Spinal cord (tissue), 10 donors: Measurements from ENCODE around the gene TSPAN12. TPM values are rescaled to one million over a fixed set of nuclear protein-coding genes. Genes with fewer than 3 reads are reported as not detected.

Experiments
- DNase-seq, 6 donors: peaks; one replicate each; pipeline versions ENCODE4 v3.0.0 to v3.0.0-alpha.2; 2013 to 2015; ENCODE audit warnings: low spot score in 6 of 6, low read depth in 4 of 6
- H3K27ac ChIP-seq: one replicate; pipeline ENCODE4 v1.5.1; 2013; ENCODE audit warnings: low read depth, low read length, control low read depth
- H3K27me3 ChIP-seq: one replicate; pipeline ENCODE4 v1.6.1; 2013; ENCODE audit warnings: low read length; ENCODE audit not compliant: control insufficient read depth, insufficient read depth
- H3K36me3 ChIP-seq: one replicate; pipeline ENCODE4 v1.6.1; 2013; ENCODE audit warnings: low read length; ENCODE audit not compliant: control insufficient read depth, insufficient read depth
- H3K4me1 ChIP-seq: one replicate; pipeline ENCODE4 v1.6.1; 2013; ENCODE audit warnings: low read length; ENCODE audit not compliant: control insufficient read depth, insufficient read depth
- H3K4me3 ChIP-seq: one replicate; pipeline ENCODE4 v1.5.1; 2013; ENCODE audit warnings: low read depth, low read length, control low read depth
- H3K9me3 ChIP-seq: one replicate; pipeline ENCODE4 v1.6.1; 2013; ENCODE audit warnings: low read length; ENCODE audit not compliant: control insufficient read depth, insufficient read depth
- WGBS: methylation state at CpG from one replicate; pipeline ENCODE4 v1.1.5; 2013; ENCODE audit warnings: missing lambda C conversion rate; ENCODE audit not compliant: insufficient coverage; 5-methylcytosine and 5-hydroxymethylcytosine counted together
- polyA plus RNA-seq, 2 donors: library from polyadenylated mRNA; unstranded; fragments of 120-200 nt; gene quantifications; one replicate each; pipeline ENCODE4 v1.2.1, GENCODE V29; 2013; ENCODE audit not compliant: insufficient read length in 2 of 2
- total RNA-seq, 2 donors: library from RNA; depleted of rRNA in 1 of 2; stranded (reverse); fragments of 120-200 nt in 1 of 2; fragments of >200 nt in 1 of 2; gene quantifications; one replicate each; pipeline versions ENCODE4 v1.2.3 to v1.2.4, GENCODE V29; 2013 to 2014
- donor health status: healthy.

Gene TSPAN12
- total and polyA plus RNA-seq, 4 donors, result 16.8 to 25.5 (median 20.5) TPM

- H3K4me1 ChIP-seq, result peaks cover 4% of the 10 kb centered on the region
- DNase-seq, result no peak
- no peaks in the 10 kb centered on the region for H3K9me3 ChIP-seq
- no peak overlapping the region for H3K27ac ChIP-seq
- no peaks in the 10 kb centered on the region for H3K36me3 ChIP-seq
- no peaks in the 10 kb centered on the region for H3K27me3 ChIP-seq
- H3K4me3 ChIP-seq, result no peak overlapping the region
These were observed 5.2 kb downstream of the TSPAN12 start for GRCh38 chr7:120852700-120853099.

- Histone ChIP-seq H3K36me3 (no peaks in the 10 kb centered on the region), H3K27ac (no peak overlapping the region), H3K4me1 (no peaks in the 10 kb centered on the region), H3K27me3 (no peaks in the 10 kb centered on the region), H3K4me3 (no peak overlapping the region), H3K9me3 (no peaks in the 10 kb centered on the region)
- 94% methylated on average over 2 of the region's 2 CpGs for WGBS
- no peak for DNase-seq
These were observed 14.8 kb downstream of the TSPAN12 start for GRCh38 chr7:120843109-120843508.

- DNase-seq, result peak in 1 of 6 donors; percentile 28
- Histone ChIP-seq H3K36me3 (no peaks in the 10 kb centered on the region), H3K27me3 (no peaks in the 10 kb centered on the region), H3K4me1 (no peaks in the 10 kb centered on the region), H3K4me3 (no peak overlapping the region), H3K9me3 (no peaks in the 10 kb centered on the region), H3K27ac (no peak overlapping the region)
- WGBS, result no CpG with 5 or more reads among the region's 4 CpGs
These were observed 15.8 kb downstream of the TSPAN12 start for GRCh38 chr7:120842121-120842621.

GRCh38 chr7:120841608-120842007 is 16.3 kb downstream of the TSPAN12 start:
- no peak for DNase-seq
- Histone ChIP-seq H3K36me3 (no peaks in the 10 kb centered on the region), H3K9me3 (no peaks in the 10 kb centered on the region), H3K4me3 (no peak overlapping the region), H3K4me1 (no peaks in the 10 kb centered on the region), H3K27me3 (no peaks in the 10 kb centered on the region), H3K27ac (no peak overlapping the region)
- WGBS, result 80% methylated on average over 1 of the region's 2 CpGs

GRCh38 chr7:120838281-120838682 is 19.7 kb downstream of the TSPAN12 start:
- H3K4me1 ChIP-seq, result no peaks in the 10 kb centered on the region
- no peak overlapping the region for H3K4me3 ChIP-seq
- DNase-seq, result peak in 1 of 6 donors; percentile 43
- no peak overlapping the region for H3K27ac ChIP-seq
- H3K9me3 ChIP-seq, result no peaks in the 10 kb centered on the region
- WGBS, result no CpG with 5 or more reads among the region's 6 CpGs
- no peaks in the 10 kb centered on the region for H3K36me3 ChIP-seq
- H3K27me3 ChIP-seq, result no peaks in the 10 kb centered on the region

GRCh38 chr7:120837599-120837998 is 20.3 kb downstream of the TSPAN12 start:
- Histone ChIP-seq H3K27ac (no peak overlapping the region), H3K27me3 (no peaks in the 10 kb centered on the region), H3K4me1 (no peaks in the 10 kb centered on the region), H3K4me3 (no peak overlapping the region), H3K36me3 (no peaks in the 10 kb centered on the region), H3K9me3 (no peaks in the 10 kb centered on the region)
- WGBS, result 100% methylated on average over 1 of the region's 4 CpGs
- DNase-seq, result peak in 1 of 6 donors; percentile 24

- DNase-seq, result no peak
- H3K4me3 ChIP-seq, result no peak overlapping the region
- H3K27ac ChIP-seq, result no peak overlapping the region
- H3K36me3 ChIP-seq, result no peaks in the 10 kb centered on the region
- no CpG with 5 or more reads among the region's 1 CpG for WGBS
- no peaks in the 10 kb centered on the region for H3K4me1 ChIP-seq
- no peaks in the 10 kb centered on the region for H3K27me3 ChIP-seq
- no peaks in the 10 kb centered on the region for H3K9me3 ChIP-seq
These were observed 21.3 kb downstream of the TSPAN12 start for GRCh38 chr7:120836556-120837115.

GRCh38 chr7:120834726-120835125 is 23.2 kb downstream of the TSPAN12 start:
- Histone ChIP-seq H3K9me3 (no peaks in the 10 kb centered on the region), H3K27me3 (no peaks in the 10 kb centered on the region), H3K27ac (no peak overlapping the region), H3K4me1 (no peaks in the 10 kb centered on the region), H3K36me3 (no peaks in the 10 kb centered on the region), H3K4me3 (no peak overlapping the region)
- DNase-seq, result no peak
- 95% methylated on average over 2 of the region's 2 CpGs for WGBS

- Histone ChIP-seq H3K4me3 (no peak overlapping the region), H3K36me3 (no peaks in the 10 kb centered on the region), H3K27me3 (no peaks in the 10 kb centered on the region), H3K9me3 (no peaks in the 10 kb centered on the region), H3K4me1 (no peaks in the 10 kb centered on the region), H3K27ac (no peak overlapping the region)
- DNase-seq, result peak in 3 of 6 donors; percentile 7 to 90 (median 49)
- WGBS, result no CpG with 5 or more reads among the region's 2 CpGs
These were observed 24.4 kb downstream of the TSPAN12 start for GRCh38 chr7:120833546-120833945.

- DNase-seq, result peak in 1 of 6 donors; percentile 22
- no peak overlapping the region for H3K4me3 ChIP-seq
- H3K27me3 ChIP-seq, result no peaks in the 10 kb centered on the region
- no peaks in the 10 kb centered on the region for H3K9me3 ChIP-seq
- H3K4me1 ChIP-seq, result no peaks in the 10 kb centered on the region
- no peak overlapping the region for H3K27ac ChIP-seq
- no peaks in the 10 kb centered on the region for H3K36me3 ChIP-seq
- no CpG with 5 or more reads among the region's 2 CpGs for WGBS
These were observed 25.1 kb downstream of the TSPAN12 start for GRCh38 chr7:120832803-120833202.
